GM21825 (cell line): ENCODE results near the gene SHROOM3.

Source experiments
- ATAC-seq: cut with Tn5 transposase; IDR thresholded peaks from one replicate; pipeline ENCODE4 v1.9.1; 2021; ENCODE audit warnings: mild to moderate bottlenecking, moderate library complexity; ENCODE audit not compliant: unreplicated experiment

SHROOM3 gene

GRCh38 chr4:76562836-76563453, 127.9 kb downstream of the SHROOM3 start:
- ATAC-seq, result no peak

GRCh38 chr4:76563454-76564122, 128.6 kb downstream of the SHROOM3 start:
- ATAC-seq, result no peak

GRCh38 chr4:76564123-76564915, 129.3 kb downstream of the SHROOM3 start:
- ATAC-seq, result no peak

- ATAC-seq, result no peak
These were observed 133.2 kb downstream of the SHROOM3 start for GRCh38 chr4:76568262-76568661.

GRCh38 chr4:76569225-76569624, 134.2 kb downstream of the SHROOM3 start:
- ATAC-seq, result no peak

- ATAC-seq, result no peak
These were observed 134.7 kb downstream of the SHROOM3 start for GRCh38 chr4:76569706-76570105.

GRCh38 chr4:76570141-76570973, 135.3 kb downstream of the SHROOM3 start:
- no peak for ATAC-seq

- ATAC-seq, result no peak
These were observed 136.2 kb downstream of the SHROOM3 start for GRCh38 chr4:76571274-76571673.

GRCh38 chr4:76572224-76572623, 137.2 kb downstream of the SHROOM3 start:
- ATAC-seq, result no peak

GRCh38 chr4:76576824-76577223, 141.8 kb downstream of the SHROOM3 start:
- ATAC-seq, result no peak

- no peak for ATAC-seq
These were observed 143.1 kb downstream of the SHROOM3 start for GRCh38 chr4:76578002-76578560.

GRCh38 chr4:76579596-76580375, 144.8 kb downstream of the SHROOM3 start:
- no peak for ATAC-seq

GRCh38 chr4:76581077-76581962, 146.3 kb downstream of the SHROOM3 start:
- no peak for ATAC-seq

- no peak for ATAC-seq
These were observed 147.2 kb downstream of the SHROOM3 start for GRCh38 chr4:76582074-76582816.

GRCh38 chr4:76582817-76583087, 147.7 kb downstream of the SHROOM3 start:
- no peak for ATAC-seq

GRCh38 chr4:76584241-76585152, 149.5 kb downstream of the SHROOM3 start:
- ATAC-seq, result no peak

GRCh38 chr4:76585272-76585671, 150.2 kb downstream of the SHROOM3 start:
- ATAC-seq, result no peak
